Hematopoietic multipotent progenitor cell treated with erythropoietin and hydrocortisone succinate and interleukin-3 and kit ligand, for 15 days (in vitro differentiated cells): Measurements from ENCODE around the gene GDF7.
"Not testable (repeated sequence)": the region's sequence is repeated elsewhere in the genome, so short reads cannot be mapped to it uniquely, and the experiment has no call there.

Source experiments
- DNase-seq: peaks from one replicate; pipeline ENCODE4 v3.0.0-alpha.2; 2015; ENCODE audit warnings: low spot score

Gene GDF7

DNA sequence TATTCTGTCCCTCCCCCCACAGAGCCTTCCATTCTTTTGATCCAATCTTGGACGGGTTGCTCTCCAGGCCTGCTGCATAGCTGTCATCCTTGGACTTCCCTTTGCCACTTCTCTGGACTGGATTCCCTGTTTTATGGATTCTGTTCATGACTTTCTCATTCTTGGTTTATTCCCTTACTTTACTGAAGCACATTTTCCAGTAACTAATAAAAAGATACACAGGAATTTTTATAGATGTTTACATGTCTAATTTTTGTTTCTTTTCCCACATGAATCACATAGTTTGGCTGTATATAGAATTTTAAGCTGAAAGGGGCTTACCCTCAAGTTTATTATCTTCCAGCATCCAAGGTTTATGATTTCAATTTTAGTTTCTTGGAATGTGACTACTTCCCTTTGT lies 37.9 kb downstream of the GDF7 start:
- no peak for DNase-seq

DNA sequence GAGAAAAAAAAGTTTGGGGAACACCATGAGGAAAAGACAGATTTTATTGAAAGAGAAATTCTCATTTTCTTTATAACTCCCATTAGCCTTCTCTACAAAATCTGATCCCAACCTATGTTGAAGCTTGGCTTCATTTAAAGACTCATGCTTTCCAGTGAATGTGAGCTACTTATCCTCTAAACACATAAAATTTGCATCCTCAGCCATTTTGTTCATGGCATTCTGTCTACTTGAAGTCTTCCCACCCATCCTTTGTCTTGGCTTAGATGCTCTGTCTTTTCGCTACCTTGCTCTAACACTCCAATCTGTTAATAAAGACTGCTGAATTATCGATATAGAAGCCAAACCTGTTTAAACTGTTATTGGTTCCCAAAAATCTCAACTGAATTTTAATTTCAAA lies 39.3 kb downstream of the GDF7 start:
- no peak for DNase-seq

DNA sequence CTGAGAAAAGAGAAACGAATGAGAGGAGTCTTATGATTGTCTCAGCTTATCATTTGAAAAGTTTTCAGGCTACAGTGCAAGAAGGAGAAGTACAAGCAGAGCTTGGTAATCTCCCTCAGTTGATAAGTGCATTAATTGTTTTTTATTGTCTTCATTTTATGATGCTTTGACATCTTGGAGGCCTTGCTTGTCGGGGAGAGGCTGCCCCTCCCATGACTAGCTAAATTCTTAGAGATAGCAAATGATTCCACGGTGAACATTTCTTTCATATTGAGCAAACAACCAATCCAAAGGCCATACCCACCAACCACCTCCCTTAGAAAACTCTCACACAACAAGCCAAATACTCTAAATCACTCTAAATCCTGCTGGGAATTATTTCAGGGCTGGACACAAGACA lies 39.8 kb downstream of the GDF7 start:
- no peak for DNase-seq

DNA sequence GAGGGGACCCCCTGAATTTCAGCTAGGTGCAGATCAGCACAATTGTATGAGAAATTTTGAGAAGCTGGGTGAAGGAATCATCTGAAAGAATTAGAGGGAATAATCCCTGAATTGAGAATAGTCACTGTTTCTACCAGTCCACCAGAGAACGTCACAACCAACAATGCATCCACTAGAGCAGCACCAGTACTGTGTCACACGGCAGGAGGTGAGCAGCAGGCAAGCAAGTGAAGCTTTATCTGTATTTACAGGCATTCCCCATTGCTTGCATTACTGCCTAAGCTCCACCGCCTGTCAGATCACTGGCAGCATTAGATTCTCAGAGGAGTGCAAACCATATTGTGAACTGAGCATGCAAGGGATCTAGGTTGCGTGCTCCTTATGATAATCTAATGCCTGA lies 40.7 kb downstream of the GDF7 start:
- no peak for DNase-seq

DNA sequence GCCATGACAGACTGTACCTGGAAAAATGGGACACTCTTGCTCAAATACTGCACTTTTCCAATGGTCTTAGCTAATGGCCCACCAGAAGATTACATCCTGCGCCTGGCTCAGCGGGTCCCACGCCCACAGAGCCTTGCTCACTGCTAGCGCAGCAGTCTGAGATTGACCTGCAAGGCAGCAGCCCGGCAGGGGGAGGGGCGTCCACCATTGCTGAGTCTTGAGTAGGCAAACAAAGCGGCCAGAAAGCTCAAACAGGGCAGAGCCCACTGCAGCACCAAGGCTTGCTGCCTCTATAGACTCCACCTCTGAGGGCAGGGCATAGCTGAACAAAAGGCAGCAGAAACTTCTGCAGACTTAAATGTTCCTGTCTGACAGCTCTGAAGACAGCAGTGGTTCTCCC lies 44.7 kb downstream of the GDF7 start:
- not testable (repeated sequence) for DNase-seq

DNA sequence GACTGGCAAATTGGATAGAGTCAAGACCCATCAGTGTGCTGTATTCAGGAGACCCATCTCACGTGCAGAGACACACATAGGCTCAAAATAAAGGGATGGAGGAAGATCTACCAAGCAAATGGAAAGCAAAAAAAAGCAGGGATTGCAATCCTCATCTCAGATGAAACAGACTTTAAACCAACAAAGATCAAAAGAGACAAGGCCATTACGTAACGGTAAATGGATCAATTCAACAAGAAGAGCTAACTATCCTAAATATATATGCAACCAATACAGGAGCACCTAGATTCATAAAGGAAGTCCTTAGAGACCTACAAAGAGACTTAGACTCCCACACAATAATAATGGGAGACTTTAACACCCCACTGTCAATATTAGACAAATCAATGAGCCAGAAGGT lies 46.6 kb downstream of the GDF7 start:
- DNase-seq, result not testable (repeated sequence)

DNA sequence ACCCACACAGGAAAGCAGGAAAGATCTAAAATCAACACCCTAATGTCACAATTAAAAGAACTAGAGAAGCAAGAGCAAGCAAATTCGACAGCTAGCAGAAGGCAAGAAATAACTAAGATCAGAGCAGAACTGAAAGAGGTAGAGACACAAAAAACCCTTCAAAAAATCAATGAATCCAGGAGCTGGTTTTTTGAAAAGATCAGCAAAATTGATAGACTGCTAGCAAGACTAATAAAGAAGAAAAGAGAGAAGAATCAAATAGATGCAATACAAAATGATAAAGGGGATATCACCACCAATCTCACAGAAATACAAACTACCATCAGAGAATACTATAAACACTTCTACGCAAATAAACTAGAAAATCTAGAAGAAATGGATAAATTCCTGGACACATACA lies 47.5 kb downstream of the GDF7 start:
- DNase-seq, result not testable (repeated sequence)

DNA sequence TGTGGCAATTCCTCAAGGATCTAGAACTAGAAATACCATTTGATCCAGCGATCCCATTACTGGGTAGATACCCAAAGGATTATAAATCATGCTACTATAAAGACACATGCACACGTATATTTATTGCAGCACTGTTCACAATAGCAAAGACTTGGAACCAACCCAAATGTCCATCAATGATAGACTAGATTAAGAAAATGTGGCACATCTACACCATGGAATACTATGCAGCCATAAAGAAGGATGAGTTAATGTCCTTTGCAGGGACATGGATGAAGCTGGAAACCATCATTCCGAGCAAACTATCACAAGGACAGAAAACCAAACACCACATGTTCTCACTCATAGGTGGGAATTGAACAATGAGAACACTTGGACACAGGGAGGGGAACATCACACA lies 49.2 kb downstream of the GDF7 start:
- not testable (repeated sequence) for DNase-seq

DNA sequence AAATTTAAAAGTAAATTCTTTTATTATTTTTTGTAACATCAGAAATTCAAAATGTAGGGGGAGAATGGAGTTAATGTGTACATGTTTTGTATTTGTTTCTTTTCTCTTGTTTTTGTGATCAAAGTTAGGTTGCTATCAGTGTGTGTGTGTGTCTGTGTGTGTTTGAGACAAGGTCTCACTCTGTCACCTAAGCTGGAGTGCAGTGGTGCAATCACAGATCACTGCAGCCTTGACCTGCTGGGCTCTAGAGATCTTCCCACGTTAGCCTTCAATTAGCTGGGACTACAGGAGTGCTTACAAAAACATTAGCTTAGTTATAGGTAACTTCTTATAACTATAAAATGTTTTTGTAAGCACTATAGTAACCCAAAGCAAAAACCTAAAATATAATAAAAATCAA lies 50.7 kb downstream of the GDF7 start:
- no peak for DNase-seq

DNA sequence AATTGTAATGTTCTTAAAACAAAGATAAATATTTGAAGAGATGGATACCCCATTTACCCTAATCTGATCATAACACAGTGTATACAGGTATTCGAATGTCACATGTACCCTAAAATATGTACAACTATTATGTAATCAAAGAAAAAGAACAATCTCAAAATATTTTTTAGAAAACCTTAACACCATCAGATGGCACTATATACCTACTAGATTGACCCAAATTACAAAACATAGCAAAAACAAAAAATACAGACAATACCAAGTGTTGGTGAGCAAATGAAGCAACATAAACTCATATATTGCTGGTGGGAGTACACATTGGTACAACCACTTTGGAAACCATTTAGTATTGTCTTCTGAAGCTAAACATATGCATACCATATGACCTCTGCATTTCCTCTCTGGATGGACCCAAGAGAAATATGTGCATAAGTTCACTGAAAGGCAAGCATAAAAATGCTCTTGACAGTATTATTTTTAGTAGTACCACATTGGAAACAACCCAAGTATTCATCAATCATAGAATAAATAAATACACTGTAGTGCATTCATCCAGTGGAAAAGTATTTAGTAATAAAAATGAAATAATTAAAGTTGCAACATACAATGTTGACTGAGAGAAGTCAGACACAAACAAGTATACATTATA lies 55.8 kb downstream of the GDF7 start:
- no peak for DNase-seq

DNA sequence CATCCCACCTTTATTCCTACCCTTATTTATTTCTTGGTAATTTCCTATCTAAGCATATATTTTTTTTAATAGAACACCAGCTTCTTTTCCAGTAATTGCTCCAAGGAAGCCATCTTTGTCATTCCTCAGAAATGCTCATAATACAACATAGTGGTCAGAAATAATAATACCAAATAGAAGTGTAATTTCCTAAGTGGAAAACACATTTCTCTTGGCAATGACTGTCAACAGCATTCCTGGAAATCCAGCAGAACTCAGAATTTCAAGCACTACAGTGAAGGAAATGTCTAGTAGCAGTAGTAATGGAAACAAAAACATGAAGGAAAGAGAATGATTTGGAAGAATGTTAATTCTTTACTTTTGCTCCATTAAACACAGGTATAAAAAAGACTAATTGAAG lies 56.6 kb downstream of the GDF7 start:
- DNase-seq, result no peak

DNA sequence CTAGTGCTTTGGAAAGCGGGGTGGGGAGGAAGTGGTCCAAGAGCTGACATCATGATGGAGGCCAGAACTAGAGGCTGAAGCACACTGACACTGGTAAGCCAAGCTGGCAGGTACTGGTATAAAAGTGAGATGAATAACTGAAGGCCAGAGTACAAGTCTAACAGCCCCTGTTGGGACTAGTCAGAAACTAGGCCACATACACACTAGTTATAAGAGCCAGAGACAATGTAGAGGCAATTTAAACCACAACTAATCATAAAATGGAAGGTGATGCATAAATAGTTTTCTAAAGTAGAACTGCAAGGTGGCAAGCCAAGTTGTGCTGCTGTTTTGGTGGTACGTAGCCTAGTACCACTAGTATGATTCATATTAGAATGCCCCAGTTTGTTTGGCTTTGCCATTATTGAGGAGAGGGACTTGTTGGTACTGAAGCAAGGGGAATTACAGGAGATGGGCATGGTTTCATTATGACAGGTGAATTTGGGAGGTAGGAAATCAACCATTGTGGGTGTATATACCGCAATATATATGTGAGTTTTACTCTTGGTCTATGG lies 57.6 kb downstream of the GDF7 start:
- DNase-seq, result no peak

DNA sequence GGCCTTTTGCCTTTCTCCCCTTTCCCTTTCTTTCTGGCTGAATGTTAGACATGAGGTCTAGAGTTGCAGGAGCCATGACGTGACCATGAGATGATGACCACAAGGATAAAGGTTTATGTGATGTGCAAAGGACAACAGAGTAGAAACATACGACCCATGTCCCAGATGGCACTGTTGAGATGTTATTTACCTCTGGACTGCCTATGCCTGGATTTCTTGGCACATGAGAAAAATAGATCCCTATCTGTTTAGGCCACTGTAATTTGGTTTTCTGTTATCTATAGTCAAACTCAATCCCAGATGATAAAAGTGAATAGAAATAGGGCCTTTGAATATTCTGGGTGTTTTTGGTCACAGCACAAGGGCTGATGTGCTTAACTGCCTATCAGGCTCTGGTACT lies 58.8 kb downstream of the GDF7 start:
- no peak for DNase-seq

DNA sequence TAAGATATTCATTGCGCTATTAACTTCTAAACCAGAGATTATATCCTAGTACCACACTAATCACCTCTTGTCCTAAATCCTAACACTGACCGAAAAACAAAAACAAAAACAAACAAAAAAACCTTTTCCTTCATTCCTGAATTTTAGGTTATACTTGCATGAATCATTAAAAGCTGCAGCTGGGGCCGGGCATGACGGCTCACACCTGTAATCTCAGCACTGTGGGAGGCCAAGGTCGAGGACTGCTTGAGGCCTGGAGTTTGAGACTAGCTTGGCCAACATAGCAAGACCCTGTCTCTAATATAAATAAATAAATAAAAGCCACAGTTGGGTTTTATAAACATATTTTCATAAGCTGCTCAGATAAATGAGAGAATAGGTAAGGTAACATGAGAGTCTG lies 60.0 kb downstream of the GDF7 start:
- DNase-seq, result no peak

DNA sequence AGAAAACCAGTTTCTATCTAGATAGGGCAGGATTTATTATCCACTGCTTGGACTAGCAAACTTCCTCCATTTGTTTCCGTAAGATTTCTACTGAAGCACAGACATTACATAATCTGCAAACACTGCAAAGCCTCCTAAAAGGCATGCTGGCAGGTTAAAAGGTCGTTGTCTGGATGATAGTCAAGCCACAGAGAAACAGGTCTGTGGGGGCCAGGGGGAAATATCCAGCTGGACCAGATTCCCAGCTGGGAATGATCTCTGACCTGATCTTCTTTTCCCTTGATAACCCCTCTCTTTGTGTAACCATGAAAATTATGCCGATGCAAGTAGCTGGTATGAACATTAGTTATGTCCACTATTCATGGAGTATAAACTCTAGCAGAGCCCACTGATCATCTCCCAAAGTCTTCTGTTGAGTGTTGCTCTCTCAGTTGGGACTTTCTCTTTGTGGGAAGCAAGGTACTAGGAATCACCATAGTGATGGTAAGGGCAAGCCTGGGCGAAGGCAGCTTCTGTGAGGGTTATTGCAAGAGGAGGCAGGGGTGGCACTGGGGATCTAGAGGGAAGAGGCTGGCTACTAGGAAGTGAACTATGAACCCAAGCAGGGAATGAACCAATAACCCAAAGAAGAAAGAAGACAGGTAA lies 61.3 kb downstream of the GDF7 start:
- DNase-seq, result no peak
